ENCODE results near the gene PDILT.

GRCh38 chr16:20344611-20345010 lies 59.9 kb downstream of the PDILT start:
- TF ChIP-seq CTCF (conservative IDR thresholded peaks at IDR 0.05 in 1 of 2, IDR thresholded peaks at IDR 0.05 in 1 of 2; ENCODE audit: extremely low read depth in 1 of 2, insufficient read depth in 1 of 2, low read depth in 1 of 2, low read length in 2 of 2) (no peak), EZH2 (IDR thresholded peaks at IDR 0.05; ENCODE audit: borderline replicate concordance, low read length) (no peak)
